CD4-positive, alpha-beta T cell (primary cell): Measurements from ENCODE around the gene SGSM2. TPM values are rescaled to one million over a fixed set of nuclear protein-coding genes. Genes with fewer than 3 reads are reported as not detected.

Source experiments
- ATAC-seq: fragments of 200-7000 bp; cut with Tn5 transposase; one replicate; pipeline ENCODE4 v1.10.0; 2022; ENCODE audit warnings: mild to moderate bottlenecking; ENCODE audit not compliant: poor library complexity
- CTCF ChIA-PET: fragments of 350-600 bp; sonication (Branson Sonifier 250); formaldehyde crosslinking; loops from one replicate; lab custom pipeline; 2021; ENCODE audit warnings: antibody characterized with exemption, inconsistent platforms; lab: Charles Lee
- POLR2A ChIA-PET: fragments of 350-600 bp; sonication (Branson Sonifier 250); formaldehyde crosslinking; loops from one replicate; lab custom pipeline; 2021; ENCODE audit warnings: antibody characterized with exemption, inconsistent platforms; lab: Charles Lee
- DNase-seq, 14 experiments: peaks; one replicate each; pipeline ENCODE4 v3.0.0-alpha.2; 2013 to 2020; ENCODE audit warnings: mixed read lengths in 2 of 14
- H3K27ac ChIP-seq, 2 donors: one replicate each; pipeline versions ENCODE4 v1.5.1 to v1.7.0; 2013; ENCODE audit warnings: low read length in 2 of 2, low read depth in 1 of 2, mild to moderate bottlenecking in 1 of 2
- H3K27me3 ChIP-seq, 2 experiments: 1 replicate in 1 of 2; 2 replicates in 1 of 2; pipeline versions ENCODE4 v1.6.1 to v1.7.0; 2013; ENCODE audit warnings: low read length in 2 of 2, control low read depth in 1 of 2, mild to moderate bottlenecking in 1 of 2, moderate library complexity in 1 of 2; ENCODE audit not compliant: insufficient read depth in 2 of 2, control insufficient read depth in 1 of 2
- H3K36me3 ChIP-seq: one replicate; pipeline ENCODE4 v1.6.1; 2013; ENCODE audit warnings: low read length, control low read depth; ENCODE audit not compliant: insufficient read depth
- H3K4me1 ChIP-seq: one replicate; pipeline ENCODE4 v1.6.1; 2013; ENCODE audit warnings: low read length, control low read depth; ENCODE audit not compliant: insufficient read depth
- H3K4me3 ChIP-seq: one replicate; pipeline ENCODE4 v1.5.1; 2013; ENCODE audit warnings: mild to moderate bottlenecking, low read length, moderate library complexity
- H3K9me3 ChIP-seq, 2 experiments: 1 replicate in 1 of 2; 2 replicates in 1 of 2; pipeline versions ENCODE4 v1.6.1 to v1.7.0; 2013; ENCODE audit warnings: low read length in 2 of 2, mild to moderate bottlenecking in 2 of 2, control low read depth in 1 of 2, moderate library complexity in 1 of 2; ENCODE audit not compliant: control insufficient read depth in 1 of 2, insufficient read depth in 1 of 2
- H3K27ac Mint-ChIP-seq: one replicate; pipeline ENCODE4 v1.8.0; 2020; ENCODE audit warnings: mixed read lengths
- H3K27me3 Mint-ChIP-seq: one replicate; pipeline ENCODE4 v1.8.0; 2021; ENCODE audit warnings: mixed read lengths
- H3K36me3 Mint-ChIP-seq: one replicate; pipeline ENCODE4 v1.8.0; 2021; ENCODE audit warnings: low read depth, mixed read lengths
- H3K4me1 Mint-ChIP-seq: one replicate; pipeline ENCODE4 v1.8.0; 2021; ENCODE audit warnings: low read depth, mixed read lengths
- H3K4me3 Mint-ChIP-seq: one replicate; pipeline ENCODE4 v1.8.0; 2020; ENCODE audit warnings: mild to moderate bottlenecking, mixed read lengths
- H3K9me3 Mint-ChIP-seq: one replicate; pipeline ENCODE4 v1.8.0; 2020; ENCODE audit warnings: mixed read lengths
- intact Hi-C, 2 experiments: fragments of 100-400 bp; cut with DNase I in 1 of 2; cut with micrococcal nuclease in 1 of 2; formaldehyde crosslinking; loops; one replicate each; pipeline versions ENCODE4 v1.15.1 to v1.9.0; 2023 to 2025; cut with DNase I, micrococcal nuclease
- total RNA-seq, 174 experiments: library from RNA in 2 of 174; stranded (reverse) in 2 of 174; gene quantifications; one replicate each; pipeline ENCODE4 v1.2.3 and lab custom pipeline; 2021 to 2026
- TF ChIP-seq, protein P1 (sequence below): fragments of 200-600 bp; IDR thresholded peaks from one replicate; pipeline ENCODE4 v1.8.0; 2022; ENCODE audit warnings: antibody characterized with exemption, mild to moderate bottlenecking

The SGSM2 gene
- total RNA-seq, 2 experiments from 2014 or later: 147 to 154 TPM

DNA sequence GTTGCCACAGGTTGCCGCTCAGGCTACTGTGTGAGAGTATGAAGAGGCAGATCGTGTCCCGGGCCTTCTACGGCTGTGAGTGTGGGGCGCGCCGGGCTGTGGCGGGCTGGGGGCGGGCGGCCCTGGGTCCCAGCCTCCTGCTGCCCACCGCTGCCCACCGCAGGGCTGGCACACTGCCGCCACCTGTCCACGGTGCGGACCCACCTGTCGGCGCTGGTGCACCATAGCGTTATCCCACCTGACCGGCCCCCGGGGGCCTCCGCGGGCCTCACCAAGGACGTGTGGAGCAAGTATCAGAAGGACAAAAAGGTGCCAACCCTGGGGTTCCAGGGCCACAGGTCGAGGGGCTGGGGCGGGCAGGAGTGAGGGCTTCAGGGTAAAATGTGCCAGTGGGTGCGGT lies 34.9 kb downstream of the SGSM2 start:
- no peaks in the 10 kb centered on the region for H3K4me1 ChIP-seq
- H3K27me3 ChIP-seq: no peaks in the 10 kb centered on the region
- TF ChIP-seq, protein P1, sequence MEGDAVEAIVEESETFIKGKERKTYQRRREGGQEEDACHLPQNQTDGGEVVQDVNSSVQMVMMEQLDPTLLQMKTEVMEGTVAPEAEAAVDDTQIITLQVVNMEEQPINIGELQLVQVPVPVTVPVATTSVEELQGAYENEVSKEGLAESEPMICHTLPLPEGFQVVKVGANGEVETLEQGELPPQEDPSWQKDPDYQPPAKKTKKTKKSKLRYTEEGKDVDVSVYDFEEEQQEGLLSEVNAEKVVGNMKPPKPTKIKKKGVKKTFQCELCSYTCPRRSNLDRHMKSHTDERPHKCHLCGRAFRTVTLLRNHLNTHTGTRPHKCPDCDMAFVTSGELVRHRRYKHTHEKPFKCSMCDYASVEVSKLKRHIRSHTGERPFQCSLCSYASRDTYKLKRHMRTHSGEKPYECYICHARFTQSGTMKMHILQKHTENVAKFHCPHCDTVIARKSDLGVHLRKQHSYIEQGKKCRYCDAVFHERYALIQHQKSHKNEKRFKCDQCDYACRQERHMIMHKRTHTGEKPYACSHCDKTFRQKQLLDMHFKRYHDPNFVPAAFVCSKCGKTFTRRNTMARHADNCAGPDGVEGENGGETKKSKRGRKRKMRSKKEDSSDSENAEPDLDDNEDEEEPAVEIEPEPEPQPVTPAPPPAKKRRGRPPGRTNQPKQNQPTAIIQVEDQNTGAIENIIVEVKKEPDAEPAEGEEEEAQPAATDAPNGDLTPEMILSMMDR: no peak
- H3K9me3 ChIP-seq: no peaks in the 10 kb centered on the region
- DNase-seq (no peak), ATAC-seq (no peak)
- H3K9me3 Mint-ChIP-seq: no peaks in the 10 kb centered on the region
- no peak overlapping the region for H3K27ac ChIP-seq
- intact Hi-C loops: no loop called here
- H3K36me3 ChIP-seq: peaks cover 50% of the 10 kb centered on the region
- H3K27ac Mint-ChIP-seq: no peak overlapping the region
- ChIA-PET CTCF (no interaction called here), POLR2A (no interaction called here)
- no peaks in the 10 kb centered on the region for H3K27me3 Mint-ChIP-seq
- no peaks in the 10 kb centered on the region for H3K4me1 Mint-ChIP-seq
- H3K36me3 Mint-ChIP-seq: peaks cover 49% of the 10 kb centered on the region
- no peak overlapping the region for H3K4me3 Mint-ChIP-seq
- no peak overlapping the region for H3K4me3 ChIP-seq

- intact Hi-C loops: no loop called here
- Mint-ChIP-seq H3K4me1 (no peaks in the 10 kb centered on the region), H3K9me3 (no peaks in the 10 kb centered on the region), H3K4me3 (no peak overlapping the region), H3K27me3 (no peaks in the 10 kb centered on the region), H3K36me3 (peaks cover 50% of the 10 kb centered on the region), H3K27ac (no peak overlapping the region)
- Histone ChIP-seq H3K27ac (no peak overlapping the region), H3K27me3 (no peaks in the 10 kb centered on the region), H3K4me1 (no peaks in the 10 kb centered on the region), H3K36me3 (peaks cover 53% of the 10 kb centered on the region), H3K4me3 (no peak overlapping the region), H3K9me3 (no peaks in the 10 kb centered on the region)
- TF ChIP-seq, protein P1: no peak
- POLR2A ChIA-PET: no interaction called here
- ATAC-seq: no peak
- CTCF ChIA-PET: no interaction called here
- no peak for DNase-seq
Observed at GRCh38 chr17:2372681-2373080, 35.4 kb downstream of the SGSM2 start.

DNA sequence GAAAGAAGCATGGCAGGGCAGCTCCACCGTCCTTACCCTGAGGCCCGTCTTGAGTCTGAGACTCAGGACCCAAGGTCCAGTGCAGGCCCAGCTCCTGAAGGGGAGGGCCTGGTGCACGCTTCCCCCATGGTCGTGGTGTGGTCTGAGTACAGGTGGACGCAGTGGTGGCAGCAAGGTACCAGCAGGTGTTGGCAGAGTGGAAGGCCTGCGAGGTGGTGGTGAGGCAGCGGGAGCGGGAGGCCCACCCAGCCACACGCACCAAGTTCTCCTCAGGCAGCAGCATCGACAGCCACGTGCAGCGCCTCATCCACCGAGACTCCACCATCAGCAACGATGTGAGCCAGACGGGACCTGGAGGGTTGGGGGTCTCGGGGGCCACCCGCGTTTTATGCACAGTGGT lies 35.9 kb downstream of the SGSM2 start:
- no peaks in the 10 kb centered on the region for H3K27me3 ChIP-seq

More for the DNA sequence above, 35.9 kb downstream of the SGSM2 start:
- TF ChIP-seq, protein P1: no peak
- intact Hi-C loops: no loop called here
- H3K4me1 ChIP-seq: no peaks in the 10 kb centered on the region
- ATAC-seq (no peak), DNase-seq (no peak)
- peaks cover 46% of the 10 kb centered on the region for H3K36me3 Mint-ChIP-seq
- H3K9me3 ChIP-seq: no peaks in the 10 kb centered on the region
- ChIA-PET CTCF (no interaction called here), POLR2A (no interaction called here)
- no peak overlapping the region for H3K27ac Mint-ChIP-seq
- H3K4me3 Mint-ChIP-seq: no peak overlapping the region
- no peaks in the 10 kb centered on the region for H3K4me1 Mint-ChIP-seq
- H3K27ac ChIP-seq: no peak overlapping the region
- no peaks in the 10 kb centered on the region for H3K27me3 Mint-ChIP-seq
- H3K9me3 Mint-ChIP-seq: no peaks in the 10 kb centered on the region
- H3K36me3 ChIP-seq: peaks cover 58% of the 10 kb centered on the region
- no peak overlapping the region for H3K4me3 ChIP-seq
